Neural cell (in vitro differentiated cells): ENCODE results near the gene HAL. TPM values are rescaled to one million over a fixed set of nuclear protein-coding genes. Genes with fewer than 3 reads are reported as not detected.

Experiments used
- H2AFZ ChIP-seq: fragments of 200-600, 300-800 bp; sonication (generic), shearing (Covaris generic); 2 replicates; pipeline ENCODE4 v1.6.0; 2014; ENCODE audit warnings: low read depth, mild to moderate bottlenecking, antibody characterized with exemption, low read length, moderate library complexity
- H3F3A ChIP-seq: fragments of 200-600 bp; shearing (Covaris generic); 2 replicates; pipeline ENCODE4 v1.6.1; 2016; ENCODE audit warnings: mild to moderate bottlenecking, moderate library complexity, mixed read lengths, antibody characterized with exemption, low read length; ENCODE audit not compliant: insufficient read depth, poor library complexity, severe bottlenecking
- H3K27ac ChIP-seq: fragments of 200-600, 300-800 bp; sonication (generic), shearing (Covaris generic); 2 replicates; pipeline ENCODE4 v1.5.1; 2014; ENCODE audit warnings: mild to moderate bottlenecking, low read length, moderate library complexity
- H3K27me3 ChIP-seq: fragments of 300-800, 200-600 bp; sonication (generic), shearing (Covaris generic); 2 replicates; pipeline ENCODE4 v1.6.0; 2014; ENCODE audit warnings: mild to moderate bottlenecking, low read depth, low read length, moderate library complexity; ENCODE audit not compliant: insufficient read depth
- H3K36me3 ChIP-seq: fragments of 300-800, 200-600 bp; sonication (generic), shearing (Covaris generic); 2 replicates; pipeline ENCODE4 v1.5.1; 2014; ENCODE audit warnings: mild to moderate bottlenecking, antibody characterized with exemption, low read length, moderate library complexity; ENCODE audit not compliant: insufficient read depth
- H3K4me2 ChIP-seq: fragments of 300-800, 200-600 bp; sonication (generic), shearing (Covaris generic); 2 replicates; pipeline ENCODE4 v1.6.0; 2014; ENCODE audit warnings: mild to moderate bottlenecking, low read length
- H3K4me3 ChIP-seq: fragments of 300-800, 200-600 bp; sonication (generic), shearing (Covaris generic); 2 replicates; pipeline ENCODE4 v1.5.1; 2014; ENCODE audit warnings: mild to moderate bottlenecking, low read length, moderate library complexity
- H3K79me2 ChIP-seq: fragments of 200-600 bp; shearing (Covaris generic); replicated peaks from 2 replicates; pipeline ENCODE4 v1.6.0; 2014; ENCODE audit warnings: mild to moderate bottlenecking, low read length, moderate library complexity; ENCODE audit not compliant: insufficient read depth
- H3K9ac ChIP-seq: fragments of 300-800, 200-600 bp; sonication (generic), shearing (Covaris generic); 2 replicates; pipeline ENCODE4 v1.6.1; 2016; ENCODE audit warnings: mild to moderate bottlenecking, low read length, mixed read lengths
- H3K9me2 ChIP-seq: fragments of 200-600 bp; shearing (Covaris generic); 2 replicates; pipeline ENCODE4 v1.6.1; 2016; ENCODE audit warnings: mild to moderate bottlenecking, low read length, mixed read lengths; ENCODE audit not compliant: insufficient read depth
- H3K9me3 ChIP-seq: fragments of 200-600, 300-800 bp; sonication (generic), shearing (Covaris generic); 2 replicates; pipeline ENCODE4 v1.6.1; 2016; ENCODE audit warnings: mild to moderate bottlenecking, mixed run types, low read length, moderate library complexity, mixed read lengths
- H4K20me1 ChIP-seq: fragments of 200-600 bp; shearing (Covaris generic); 2 replicates; pipeline ENCODE4 v1.6.1; 2016; ENCODE audit warnings: mild to moderate bottlenecking, mixed run types; ENCODE audit not compliant: insufficient read depth
- CTCF ChIP-seq: fragments of 450-650 bp; IDR thresholded peaks from 2 replicates; pipeline ENCODE4 v1.5.1; 2014; ENCODE audit warnings: antibody characterized with exemption, mild to moderate bottlenecking, moderate library complexity; ENCODE audit not compliant: poor library complexity, severe bottlenecking
- EP300 ChIP-seq: fragments of 450-650 bp; conservative IDR thresholded peaks from 2 replicates; pipeline ENCODE4 v1.6.1; 2014; ENCODE audit warnings: antibody characterized with exemption, mild to moderate bottlenecking, moderate library complexity; ENCODE audit not compliant: poor library complexity, severe bottlenecking
- EZH2 ChIP-seq: fragments of 200-600, 300-800 bp; shearing (Covaris generic), sonication (generic); IDR thresholded peaks from 2 replicates; pipeline ENCODE4 v1.6.1; 2014; ENCODE audit warnings: antibody characterized with exemption, low read length, borderline replicate concordance, mild to moderate bottlenecking; ENCODE audit not compliant: insufficient read depth, poor library complexity, severe bottlenecking
- MXI1 ChIP-seq: fragments of 450-650 bp; conservative IDR thresholded peaks from 2 replicates; pipeline ENCODE4 v1.6.1; 2014; ENCODE audit warnings: antibody characterized with exemption, mild to moderate bottlenecking; ENCODE audit not compliant: poor library complexity, severe bottlenecking
- POLR2AphosphoS5 ChIP-seq: IDR thresholded peaks from 2 replicates; pipeline ENCODE4 v1.6.1; 2012
- RAD21 ChIP-seq: fragments of 450-650 bp; conservative IDR thresholded peaks from 2 replicates; pipeline ENCODE4 v1.6.1; 2014; ENCODE audit warnings: antibody characterized with exemption, mild to moderate bottlenecking, moderate library complexity
- REST ChIP-seq: IDR thresholded peaks from 2 replicates; pipeline ENCODE4 v1.6.1; 2012; ENCODE audit warnings: borderline replicate concordance
- SMC3 ChIP-seq: fragments of 450-650 bp; conservative IDR thresholded peaks from 2 replicates; pipeline ENCODE4 v1.6.1; 2014; ENCODE audit warnings: antibody characterized with exemption, mild to moderate bottlenecking, moderate library complexity; ENCODE audit not compliant: poor library complexity
- TAF1 ChIP-seq: IDR thresholded peaks from 2 replicates; pipeline ENCODE4 v1.6.1; 2012; ENCODE audit warnings: low read depth
- polyA plus RNA-seq: library from polyadenylated mRNA; depleted of rRNA; stranded (reverse); fragments of >200 nt; gene quantifications from 2 replicates; pipeline ENCODE4 v1.2.3, GENCODE V29; 2014

Gene HAL
- polyA plus RNA-seq, 1 donor from 2014 or later, result not detected

- H4K20me1 ChIP-seq, result no peaks in the 10 kb centered on the region
- no peaks in the 10 kb centered on the region for H3K9me3 ChIP-seq
- H3K9me2 ChIP-seq, result no peaks in the 10 kb centered on the region
- H3K36me3 ChIP-seq, result no peaks in the 10 kb centered on the region
- no peaks in the 10 kb centered on the region for H3F3A ChIP-seq
- H3K79me2 ChIP-seq, result no peaks in the 10 kb centered on the region
- H3K4me3 ChIP-seq, result peak within 1 kb of the TSS; percentile 77
- no peak for TF ChIP-seq RAD21
- TF ChIP-seq CTCF, result no peak
- TF ChIP-seq POLR2AphosphoS5, result no peak
- TF ChIP-seq MXI1, result peak; percentile 8
- TF ChIP-seq TAF1, result no peak
- TF ChIP-seq EZH2, result no peak
- TF ChIP-seq REST, result no peak
- peaks cover 11% of the 10 kb centered on the region for H3K27me3 ChIP-seq
- peak within 1 kb of the TSS; percentile 62 for H3K9ac ChIP-seq
- H3K4me2 ChIP-seq, result peak within 1 kb of the TSS; percentile 58
- no peak within 1 kb of the TSS for H3K27ac ChIP-seq
- peak within 1 kb of the TSS; percentile 70 for H2AFZ ChIP-seq
Observed at GRCh38 chr12:95942524-95943329, 53.4 kb downstream of the HAL start, which contains the start of gene CCDC38. Gene CCDC38, minus strand, starts transcription at chr12:95942614. Its CDS starts 6,105 bp downstream, at chr12:95936509.

GRCh38 chr12:95942101-95942523, 54.0 kb downstream of the HAL start:
- Histone ChIP-seq H3K9me3 (no peaks in the 10 kb centered on the region), H3K9me2 (no peaks in the 10 kb centered on the region), H3K27ac (no peak overlapping the region), H3K4me3 (peak overlapping the region; percentile 77), H4K20me1 (no peaks in the 10 kb centered on the region), H3K27me3 (peaks cover 11% of the 10 kb centered on the region), H3K79me2 (no peaks in the 10 kb centered on the region), H3F3A (no peaks in the 10 kb centered on the region), H3K4me2 (peak overlapping the region; percentile 58), H3K36me3 (no peaks in the 10 kb centered on the region), H2AFZ (peak overlapping the region; percentile 70), H3K9ac (peak overlapping the region; percentile 62)
- TF ChIP-seq EP300 (no peak), TAF1 (no peak), POLR2AphosphoS5 (no peak), MXI1 (no peak), REST (no peak), RAD21 (no peak), EZH2 (no peak), SMC3 (no peak), CTCF (no peak)
